Ovary (tissue), 9 donors: Measurements from ENCODE around the gene PSME2. TPM values are rescaled to one million over a fixed set of nuclear protein-coding genes. Genes with fewer than 3 reads are reported as not detected.

ENCODE experiments used
- DNase-seq, 5 donors: peaks; one replicate each; pipeline ENCODE4 v3.0.0-alpha.2; 2019 to 2020
- H3K27ac ChIP-seq, 2 donors: fragments of 200-600 bp; one replicate each; pipeline versions ENCODE4 v1.5.1 to v1.8.0; 2019 to 2022
- H3K27me3 ChIP-seq: fragments of 200-600 bp; one replicate; pipeline ENCODE4 v1.8.0; 2022
- H3K36me3 ChIP-seq: fragments of 200-600 bp; sonication (generic); one replicate; pipeline ENCODE4 v1.5.1; 2019
- H3K4me1 ChIP-seq: one replicate; pipeline ENCODE4 v1.8.1; 2013; ENCODE audit warnings: mild to moderate bottlenecking, moderate library complexity; ENCODE audit not compliant: insufficient read depth
- H3K4me3 ChIP-seq: fragments of 200-600 bp; sonication (generic); one replicate; pipeline ENCODE4 v1.5.1; 2017
- H3K9me3 ChIP-seq, 2 donors: fragments of 200-600 bp in 1 of 2; sonication (generic) in 1 of 2; one replicate each; pipeline versions ENCODE4 v1.5.1 to v1.8.1; 2013 to 2019; ENCODE audit warnings: mild to moderate bottlenecking in 1 of 2, moderate library complexity in 1 of 2
- CTCF ChIP-seq, 3 donors: fragments of 450-650 bp in 2 of 3; fragments of 200-600 bp in 1 of 3; IDR thresholded peaks; one replicate each; pipeline versions ENCODE4 v1.5.1 to v1.8.0; 2016 to 2022; ENCODE audit warnings: antibody characterized with exemption in 3 of 3, mild to moderate bottlenecking in 1 of 3
- EP300 ChIP-seq: sonication (generic); formaldehyde crosslinking; IDR thresholded peaks from one replicate; pipeline ENCODE4 v1.6.1; 2017; ENCODE audit warnings: antibody characterized with exemption
- POLR2A ChIP-seq: fragments of 450-650 bp; IDR thresholded peaks from one replicate; pipeline ENCODE4 v1.6.1; 2017; ENCODE audit warnings: antibody characterized with exemption, mild to moderate bottlenecking, moderate library complexity
- WGBS, 3 donors: extraction: QIAGEN DNeasy Blood & Tissue Kit in 1 of 3; methylation state at CpG; one replicate each; pipeline versions ENCODE4 v1.1.5 to v1.1.7; 2013 to 2017; 5-methylcytosine and 5-hydroxymethylcytosine counted together
- intact Hi-C, 4 donors: fragments of 100-400 bp; cut with DNase I; formaldehyde crosslinking; loops; one replicate each; pipeline versions ENCODE4 v1.11.0 to v1.15.1; 2022 to 2023
- polyA plus RNA-seq, 2 donors: library from polyadenylated mRNA; stranded (reverse); fragments of 200-250 nt in 1 of 2; fragments of 350-450 nt in 1 of 2; fragmentation: Illumina TruSeq in 1 of 2; extraction: RNeasy Lipid Tissue Mini Kit (QIAGEN cat#74804) in 1 of 2; gene quantifications; one replicate each; pipeline ENCODE4 v1.2.3, GENCODE V29; 2013 to 2014
- total RNA-seq, 7 donors: library from RNA; depleted of rRNA in 2 of 7; stranded (reverse); fragments of >200 nt in 2 of 7; fragmentation: NEBNext Ultra II Directional in 3 of 7; extraction: Animal tissue kit (Norgen Biotek cat#: 25700) in 3 of 7; gene quantifications; one replicate each; pipeline versions ENCODE4 v1.1.0 to v1.2.4, GENCODE V29; 2016 to 2023
- donor health status: DM: no; HTN: no; CAD: no; lungs with moderate emphysema.
- donor health status: DM: no; HTN: no; CAD: no.
- donor health status: Bipolar disorder and iron deficiency.
- donor health status: DM: yes; HTN: yes; CAD: no.
- donor health status: DM: no; HTN: no; CAD: no.
- donor health status: DM: yes; HTN: yes; CAD: no.

Gene PSME2
- total and polyA plus RNA-seq, 9 donors, result 34.7 to 160 (median 95.6) TPM

DNA sequence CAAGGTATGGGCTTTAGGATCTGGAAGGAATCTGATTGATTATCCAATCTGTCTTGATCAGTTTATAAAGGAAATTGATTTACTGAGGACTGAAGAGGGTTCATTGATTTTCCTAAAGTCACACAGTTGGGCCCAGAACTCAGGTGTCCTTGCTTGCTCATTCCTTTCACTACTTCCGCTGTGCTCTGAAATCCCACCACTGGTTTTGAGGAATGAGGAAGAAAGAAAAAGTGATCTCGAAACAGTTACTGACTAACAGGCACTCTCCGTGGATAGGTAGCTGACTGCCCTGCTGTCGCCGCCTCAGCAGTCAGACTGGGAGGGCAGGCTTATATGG lies 16.1 kb downstream of the PSME2 start, which contains the start of gene FITM1:
TSS of gene FITM1 (plus strand) at position 280 of the 337 bp plus-strand sequence. CDS start 905 bp downstream, outside the sequence.
- TF ChIP-seq CTCF (IDR thresholded peaks at IDR 0.05), result no peak
- no peak for TF ChIP-seq EP300
- no peak for TF ChIP-seq POLR2A
- Histone ChIP-seq H3K27ac (no peak within 1 kb of the TSS), H3K4me1 (no peaks in the 10 kb centered on the region), H3K4me3 (no peak within 1 kb of the TSS), H3K27me3 (no peaks in the 10 kb centered on the region), H3K36me3 (no peaks in the 10 kb centered on the region), H3K9me3 (no peaks in the 10 kb centered on the region)
- intact Hi-C loops, result no loop called here
- peak in 1 of 5 donors; percentile 15 for DNase-seq
- WGBS, 3 donors, result 92 to 95% (median 93%) methylated on average over 5 of the region's 5 CpGs

DNA sequence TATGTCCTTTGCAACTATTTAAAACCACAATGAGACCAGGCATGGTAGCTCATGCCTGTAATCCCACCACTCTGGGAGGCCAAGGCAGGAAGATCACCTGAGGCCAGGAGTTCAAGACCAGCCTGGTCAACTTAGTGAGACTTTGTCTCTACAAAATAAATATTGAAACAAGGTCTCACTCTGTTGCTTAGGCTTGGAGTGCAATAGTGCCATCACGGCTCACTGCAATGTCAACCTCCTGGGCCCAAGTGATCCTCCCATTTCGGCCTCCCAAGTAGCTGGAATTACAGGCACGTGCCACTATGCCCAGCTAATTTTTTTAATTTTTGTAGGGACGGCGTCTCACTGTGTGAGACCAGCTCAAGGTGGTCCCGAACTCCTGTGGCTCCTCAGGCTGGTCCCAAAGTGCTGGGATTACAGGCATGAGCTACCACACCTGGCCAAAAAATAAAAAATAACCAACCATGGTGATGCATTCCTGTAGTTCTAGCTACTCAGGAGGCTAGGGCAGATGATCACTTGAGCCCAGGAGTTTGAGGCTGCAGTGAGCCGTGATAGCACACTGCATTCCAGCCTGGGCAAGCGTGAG lies 16.9 kb downstream of the PSME2 start:
- H3K9me3 ChIP-seq, result no peaks in the 10 kb centered on the region
- no peaks in the 10 kb centered on the region for H3K36me3 ChIP-seq
- no peak for TF ChIP-seq EP300
- no peak for TF ChIP-seq CTCF (IDR thresholded peaks at IDR 0.05)
- no peak for TF ChIP-seq POLR2A
- H3K4me3 ChIP-seq, result no peak overlapping the region
- DNase-seq, result peak in 1 of 5 donors; percentile 19
- H3K27me3 ChIP-seq, result no peaks in the 10 kb centered on the region
- WGBS, 3 donors, result 91 to 94% (median 93%) methylated on average over 8 of the region's 8 CpGs
- no peaks in the 10 kb centered on the region for H3K4me1 ChIP-seq
- intact Hi-C loops, result no loop called here
- no peak overlapping the region for H3K27ac ChIP-seq

GRCh38 chr14:24127673-24128072 lies 18.7 kb downstream of the PSME2 start:
- 73 to 84% (median 77%) methylated on average over 2 of the region's 2 CpGs for WGBS, 3 donors
- intact Hi-C loops, result no loop called here
- Histone ChIP-seq H3K4me1 (no peaks in the 10 kb centered on the region), H3K27ac (no peak overlapping the region), H3K27me3 (no peaks in the 10 kb centered on the region), H3K4me3 (no peak overlapping the region), H3K36me3 (no peaks in the 10 kb centered on the region), H3K9me3 (no peaks in the 10 kb centered on the region)
- no peak for DNase-seq
- TF ChIP-seq EP300 (no peak), POLR2A (no peak), CTCF (IDR thresholded peaks at IDR 0.05) (no peak)

- TF ChIP-seq POLR2A (no peak), CTCF (IDR thresholded peaks at IDR 0.05) (no peak), EP300 (no peak)
- no peaks in the 10 kb centered on the region for H3K36me3 ChIP-seq
- DNase-seq, result no peak
- H3K4me1 ChIP-seq, result no peaks in the 10 kb centered on the region
- H3K4me3 ChIP-seq, result no peak overlapping the region
- intact Hi-C loops, result no loop called here
- no peaks in the 10 kb centered on the region for H3K9me3 ChIP-seq
- H3K27ac ChIP-seq, result no peak overlapping the region
- no peaks in the 10 kb centered on the region for H3K27me3 ChIP-seq
These were observed 19.5 kb downstream of the PSME2 start for GRCh38 chr14:24126939-24127338.
